Retinal pigment epithelial cell (primary cell): Measurements from ENCODE around the gene COA7.
"Not testable (repeated sequence)": the region's sequence is repeated elsewhere in the genome, so short reads cannot be mapped to it uniquely, and the experiment has no call there.

Experiments
- DNase-seq: peaks from one replicate; pipeline ENCODE4 v3.0.0-alpha.2; 2010; ENCODE audit warnings: low read depth
- H3K4me3 ChIP-seq: 2 replicates; pipeline ENCODE4 v1.5.1; 2011; ENCODE audit warnings: mild to moderate bottlenecking, low read length, control low read depth, moderate library complexity
- TF ChIP-seq, protein P1 (sequence below): conservative IDR thresholded peaks from 2 replicates; pipeline ENCODE4 v1.5.1; 2011; ENCODE audit warnings: low read depth, low read length, control low read depth, inconsistent platforms

COA7 gene

DNA sequence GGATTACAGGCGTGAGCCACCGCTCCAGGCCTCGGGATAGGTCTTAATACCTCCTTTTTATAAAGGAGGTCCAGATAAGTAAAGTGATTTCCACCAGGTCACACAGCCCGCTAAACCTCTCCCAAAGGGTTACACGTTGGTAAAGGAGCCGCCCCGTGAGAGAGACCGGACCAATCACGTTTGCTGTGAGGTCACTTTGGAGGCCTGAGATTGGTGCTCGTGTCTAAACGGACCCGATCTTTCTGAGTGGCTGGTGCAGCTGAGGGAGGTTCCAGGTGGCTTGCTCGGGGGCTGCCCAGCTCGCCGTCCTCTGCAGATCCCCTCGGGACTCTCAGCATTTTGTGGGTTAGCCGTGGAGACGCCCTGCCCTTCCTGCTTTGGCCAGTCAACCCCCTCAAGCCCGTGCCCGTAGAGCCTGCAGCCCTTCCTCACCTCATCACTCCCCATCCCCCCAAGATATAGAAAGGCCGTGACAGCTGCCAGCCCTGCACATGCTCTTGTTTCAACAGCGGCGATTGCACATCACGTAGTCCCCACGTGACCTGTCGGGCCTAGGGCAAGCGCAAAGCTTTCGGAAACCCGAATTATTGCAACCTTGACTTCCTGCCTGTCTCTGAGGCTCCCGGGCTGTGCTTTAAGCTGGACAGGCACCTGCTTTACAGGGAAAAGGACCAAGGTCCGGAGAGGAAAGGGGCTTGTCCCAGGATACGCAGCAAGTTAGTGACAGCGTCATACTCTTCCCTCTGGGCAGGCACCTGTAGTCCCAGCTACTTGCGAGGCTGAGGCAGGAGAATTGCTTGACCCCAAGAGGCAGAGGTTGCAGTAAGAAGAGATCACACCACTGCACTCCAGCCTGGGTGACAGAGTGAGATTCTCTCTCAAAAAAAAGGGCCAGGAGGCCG lies 5.0 kb upstream of the COA7 start:
- DNase-seq = peak; percentile 72
- TF ChIP-seq, protein P1, sequence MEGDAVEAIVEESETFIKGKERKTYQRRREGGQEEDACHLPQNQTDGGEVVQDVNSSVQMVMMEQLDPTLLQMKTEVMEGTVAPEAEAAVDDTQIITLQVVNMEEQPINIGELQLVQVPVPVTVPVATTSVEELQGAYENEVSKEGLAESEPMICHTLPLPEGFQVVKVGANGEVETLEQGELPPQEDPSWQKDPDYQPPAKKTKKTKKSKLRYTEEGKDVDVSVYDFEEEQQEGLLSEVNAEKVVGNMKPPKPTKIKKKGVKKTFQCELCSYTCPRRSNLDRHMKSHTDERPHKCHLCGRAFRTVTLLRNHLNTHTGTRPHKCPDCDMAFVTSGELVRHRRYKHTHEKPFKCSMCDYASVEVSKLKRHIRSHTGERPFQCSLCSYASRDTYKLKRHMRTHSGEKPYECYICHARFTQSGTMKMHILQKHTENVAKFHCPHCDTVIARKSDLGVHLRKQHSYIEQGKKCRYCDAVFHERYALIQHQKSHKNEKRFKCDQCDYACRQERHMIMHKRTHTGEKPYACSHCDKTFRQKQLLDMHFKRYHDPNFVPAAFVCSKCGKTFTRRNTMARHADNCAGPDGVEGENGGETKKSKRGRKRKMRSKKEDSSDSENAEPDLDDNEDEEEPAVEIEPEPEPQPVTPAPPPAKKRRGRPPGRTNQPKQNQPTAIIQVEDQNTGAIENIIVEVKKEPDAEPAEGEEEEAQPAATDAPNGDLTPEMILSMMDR = no peak
- H3K4me3 ChIP-seq = peak overlapping the region; percentile 71

DNA sequence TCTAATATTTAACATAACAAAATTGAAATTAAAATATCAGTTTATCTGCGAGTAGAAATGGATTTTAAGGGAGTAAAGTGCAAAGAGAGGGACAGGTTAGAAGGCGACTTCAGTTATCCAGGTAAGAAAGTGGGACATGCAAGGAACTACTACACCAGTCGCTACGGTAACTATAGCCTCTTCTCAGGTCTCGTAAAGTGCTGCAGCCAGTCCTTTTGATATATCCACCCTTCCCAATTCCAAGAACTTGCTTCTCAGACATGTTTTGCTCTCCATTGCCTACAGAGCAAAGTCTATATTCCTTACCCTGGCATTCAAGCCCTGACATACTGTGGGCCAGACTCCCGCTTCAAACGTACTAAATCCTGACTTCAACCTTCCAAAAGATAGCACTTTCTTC lies 2.5 kb downstream of the COA7 start:
- TF ChIP-seq, protein P1 = no peak
- H3K4me3 ChIP-seq = no peak overlapping the region
- DNase-seq = no peak

DNA sequence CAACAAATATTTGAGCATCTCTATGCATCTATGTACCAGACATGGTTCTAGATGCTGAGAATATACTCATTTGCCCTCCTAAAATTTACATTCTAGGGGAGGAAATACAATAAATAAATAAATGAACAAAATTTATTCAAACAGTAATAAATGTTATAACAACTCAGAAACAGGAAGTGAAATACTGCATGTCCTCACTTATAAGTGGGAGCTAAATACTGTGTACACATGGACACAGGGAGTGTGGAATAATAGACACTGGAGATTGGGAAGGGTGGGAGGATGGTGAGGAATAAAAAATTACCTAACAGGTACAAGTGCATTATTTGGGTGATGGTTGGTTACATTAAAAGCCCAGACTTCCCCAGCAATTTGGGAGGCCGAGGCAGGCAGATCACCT lies 4.3 kb downstream of the COA7 start:
- no peak overlapping the region for H3K4me3 ChIP-seq
- DNase-seq = no peak
- TF ChIP-seq, protein P1 = no peak

DNA sequence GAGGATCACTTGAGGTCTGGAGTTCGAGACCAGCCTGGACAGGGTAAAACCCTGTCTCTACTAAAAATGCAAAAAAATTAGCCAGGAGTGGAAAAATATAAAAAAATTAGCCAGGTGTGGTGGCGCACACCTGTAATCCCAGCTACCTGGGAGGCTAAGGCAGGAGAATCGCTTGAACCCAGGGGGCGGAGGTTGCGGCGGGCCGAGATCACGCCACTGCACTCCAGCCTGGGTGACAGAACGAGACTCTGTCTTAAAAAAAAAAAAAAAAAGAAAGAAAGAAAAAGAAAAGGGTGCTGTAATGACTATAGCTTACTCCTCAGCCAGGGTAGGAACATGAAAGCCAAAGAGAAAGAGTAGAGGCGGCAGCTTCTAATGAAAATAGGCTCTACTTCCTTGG lies 4.8 kb downstream of the COA7 start:
- H3K4me3 ChIP-seq, DNase-seq: not testable (repeated sequence)

DNA sequence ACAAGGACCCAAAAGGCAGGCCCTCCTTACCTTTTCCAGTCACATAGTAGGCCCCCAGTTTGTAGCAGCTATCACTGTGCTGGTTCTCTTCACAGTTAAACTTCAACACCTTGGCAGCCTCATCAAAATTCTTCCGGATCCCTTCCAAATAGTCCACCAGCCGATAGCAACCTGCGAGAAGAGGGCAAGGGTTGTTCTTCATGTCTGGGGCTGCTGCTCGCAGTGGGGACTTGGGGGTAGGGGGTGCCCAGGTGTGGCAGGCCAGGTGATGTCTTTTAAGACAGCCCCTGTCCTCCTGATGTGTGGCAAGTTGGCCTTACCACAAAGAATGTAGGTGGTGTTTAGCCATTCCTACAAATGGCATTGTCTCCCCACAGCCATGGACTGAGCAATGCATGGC lies 5.5 kb downstream of the COA7 start:
- TF ChIP-seq, protein P1 = no peak
- DNase-seq = no peak
- H3K4me3 ChIP-seq = no peak overlapping the region

DNA sequence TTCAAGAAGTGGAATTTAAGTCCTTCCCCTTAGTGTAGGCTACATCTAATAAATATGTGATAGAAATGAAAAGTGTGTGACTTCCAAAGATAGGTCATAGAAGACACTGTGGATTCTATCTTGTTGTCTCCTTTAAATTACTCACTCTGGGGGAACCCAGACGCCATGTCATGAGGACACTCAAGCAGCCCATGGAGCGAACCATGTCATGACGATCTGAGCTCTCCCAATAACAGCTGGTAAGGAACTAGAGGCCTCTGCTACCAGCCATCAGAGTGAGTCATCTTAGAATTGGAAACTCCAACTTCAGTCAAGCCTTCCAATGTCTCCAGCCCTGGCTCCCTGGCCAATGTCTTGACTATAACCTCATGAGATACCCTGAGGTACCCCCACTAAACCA lies 6.3 kb downstream of the COA7 start:
- H3K4me3 ChIP-seq = no peak overlapping the region
- DNase-seq = no peak
- TF ChIP-seq, protein P1 = no peak

DNA sequence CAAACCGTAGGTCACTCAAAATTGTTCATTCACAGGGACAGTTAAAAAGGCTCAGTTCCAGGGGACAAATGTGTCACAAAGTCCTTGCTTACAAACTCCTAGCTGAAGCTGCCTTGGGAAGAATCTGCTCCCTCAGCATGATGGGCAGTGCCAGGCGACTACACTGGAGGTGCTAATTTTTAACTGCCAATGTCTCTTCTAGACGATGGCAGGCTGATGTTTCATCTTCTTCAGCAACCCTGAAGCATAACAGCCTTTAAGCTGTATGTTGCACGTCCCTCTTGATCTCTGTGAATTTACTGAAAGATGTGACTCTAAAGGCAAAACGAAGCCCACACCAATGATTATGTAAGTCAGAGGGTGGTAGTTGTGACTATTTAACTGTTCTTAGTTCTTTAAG lies 11.3 kb downstream of the COA7 start:
- TF ChIP-seq, protein P1 = no peak
- no peak for DNase-seq
- no peak overlapping the region for H3K4me3 ChIP-seq
